Measurements from ENCODE around the gene BIRC5.
A peak's percentile ranks its signal among the peaks of the same experiment; 100 is the strongest.
"Not testable (repeated sequence)": the region's sequence is repeated elsewhere in the genome, so short reads cannot be mapped to it uniquely, and the experiment has no call there.

Gene BIRC5

DNA sequence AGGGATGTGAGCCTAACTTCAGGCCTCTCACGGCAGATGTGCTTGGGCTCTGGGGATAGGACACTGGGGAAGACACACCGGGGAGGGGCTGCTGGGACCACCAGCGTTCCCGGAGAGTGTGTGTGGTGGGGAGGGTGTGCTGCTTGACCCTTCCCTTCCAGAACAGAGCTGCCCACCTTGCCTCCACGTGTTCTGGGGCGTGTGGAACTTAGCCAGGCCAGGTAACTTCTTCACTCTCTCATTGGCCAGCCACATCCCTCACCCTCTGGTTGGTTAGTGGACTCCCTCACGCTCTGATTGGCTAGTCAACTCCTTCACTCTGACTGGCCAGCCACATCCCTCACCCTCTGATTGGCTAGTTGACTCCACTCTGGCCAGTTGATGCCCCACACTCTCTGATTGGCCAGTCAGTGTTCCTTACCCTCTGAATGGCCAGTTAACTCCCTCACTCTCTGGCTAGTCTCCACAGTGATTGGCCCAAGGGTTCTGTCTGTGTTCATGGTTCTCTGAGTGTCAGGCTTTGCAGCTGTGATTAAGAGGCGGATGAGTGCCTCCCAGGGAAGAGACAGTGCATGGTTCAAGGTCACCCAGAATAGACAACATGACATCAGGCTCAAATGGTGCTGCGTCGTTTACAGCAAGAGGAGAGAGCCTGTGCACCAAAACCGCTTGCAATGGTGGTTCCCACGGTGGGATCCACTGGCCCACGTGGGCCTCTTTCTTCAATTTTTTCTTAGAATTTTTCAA, 27.4 kb downstream of the BIRC5 start:
- peak; percentile 10 for DNase-seq

DNA sequence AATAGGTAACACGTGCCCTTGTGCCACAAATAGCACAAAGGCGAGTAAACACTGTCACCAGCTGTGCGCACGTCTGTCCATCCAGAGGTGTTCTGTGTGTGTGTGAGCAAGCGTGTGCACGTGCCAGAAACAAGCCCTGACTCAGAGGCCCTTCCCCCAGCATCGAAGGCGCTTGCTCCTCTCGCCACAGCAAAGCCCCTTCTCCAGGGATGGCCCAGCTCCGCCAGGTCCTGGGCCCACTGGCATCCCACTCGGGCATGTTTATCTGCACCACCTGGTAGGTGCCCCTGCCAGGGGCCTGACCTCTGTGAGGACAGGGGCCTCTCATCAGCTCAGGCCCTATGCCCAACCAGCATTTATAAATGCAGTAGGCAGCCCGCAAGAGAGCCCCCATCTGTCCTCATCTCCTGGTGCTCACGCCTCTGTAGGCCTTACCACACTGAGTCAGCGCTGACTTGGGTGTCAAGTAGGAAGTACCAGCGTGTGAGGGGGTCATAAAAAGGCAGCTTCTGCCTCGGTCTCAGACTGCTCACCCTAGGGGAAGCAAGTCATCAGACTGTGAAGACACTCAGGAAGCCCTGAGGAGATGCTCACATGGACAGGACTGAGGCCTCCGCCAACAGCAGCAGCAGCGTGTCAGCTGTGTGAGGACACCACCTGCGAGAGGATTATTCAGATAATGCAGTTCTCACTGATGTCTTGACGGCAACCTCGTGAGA, 28.1 kb downstream of the BIRC5 start:
- no peak for DNase-seq

DNA sequence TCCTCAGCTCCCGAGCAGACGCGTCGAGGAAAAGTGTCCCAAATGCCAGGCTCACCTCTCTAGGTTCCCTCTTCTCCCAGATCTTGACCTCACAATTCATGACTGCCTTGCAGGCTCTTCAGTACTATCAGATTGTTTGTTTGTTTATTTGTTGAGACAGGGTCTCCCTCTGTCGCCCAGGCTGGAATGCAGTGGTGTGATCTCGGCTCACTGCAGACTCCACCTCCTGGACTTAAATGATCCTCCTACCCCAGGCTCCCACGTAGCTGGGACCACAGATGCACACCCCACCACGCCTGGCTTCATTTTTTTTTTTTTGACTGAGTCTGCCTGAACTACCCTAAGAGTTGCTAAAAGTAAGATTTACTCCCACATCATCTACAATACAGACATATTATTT, 33.3 kb downstream of the BIRC5 start:
- DNase-seq, result no peak

- DNase-seq, result no peak
Measured at GRCh38 chr17:78248051-78248914, 34.2 kb downstream of the BIRC5 start.

GRCh38 chr17:78249074-78249817, 35.2 kb downstream of the BIRC5 start:
- DNase-seq, result no peak

DNA sequence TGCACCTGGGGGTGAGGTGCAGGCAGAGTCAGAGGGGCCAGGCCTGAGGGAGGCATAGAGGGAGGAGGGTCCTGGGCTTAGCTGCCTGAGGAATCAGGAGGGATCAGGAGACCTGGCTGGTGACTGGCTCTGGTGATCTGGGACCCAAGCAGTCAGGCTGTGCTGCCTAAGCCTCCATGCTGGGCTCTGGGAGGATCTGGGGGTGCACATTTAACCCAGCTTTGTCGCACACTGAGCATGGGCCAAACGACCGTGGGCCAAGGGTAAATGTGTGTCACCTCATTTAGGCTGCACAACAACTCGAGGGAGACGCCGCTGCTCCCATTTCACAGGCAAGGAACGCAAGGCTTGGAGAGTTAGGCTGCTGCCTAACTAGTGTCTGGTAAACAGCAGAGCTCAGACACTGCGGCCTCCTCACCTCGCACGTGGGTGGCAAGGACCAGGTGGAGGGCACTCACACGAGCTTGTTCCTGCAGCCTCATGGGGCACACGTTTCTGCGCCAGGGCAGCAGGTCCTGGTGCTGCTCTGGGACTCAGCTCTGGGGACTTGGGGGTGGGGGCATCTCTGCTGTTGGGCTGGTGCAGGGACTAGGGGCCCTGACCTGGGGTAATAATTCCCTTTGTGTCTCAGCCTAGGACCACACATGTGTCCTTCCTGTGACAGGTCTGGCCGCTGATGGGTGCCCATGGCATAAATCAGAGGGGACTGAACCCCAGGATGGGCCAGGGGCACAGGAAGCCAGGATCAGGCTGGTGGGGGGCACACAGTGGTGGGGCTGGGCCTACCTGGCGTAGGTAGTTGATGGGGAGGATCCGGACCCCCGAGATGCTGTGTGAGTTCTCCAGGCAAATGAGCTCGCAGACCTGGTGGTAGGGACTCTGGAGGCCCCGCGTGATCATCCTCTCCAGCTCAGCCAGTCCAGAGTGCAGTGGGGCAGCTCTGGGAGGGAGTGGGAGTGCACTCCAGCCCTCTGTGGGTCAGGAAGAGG, 36.1 kb downstream of the BIRC5 start:
- DNase-seq, result no peak

DNA sequence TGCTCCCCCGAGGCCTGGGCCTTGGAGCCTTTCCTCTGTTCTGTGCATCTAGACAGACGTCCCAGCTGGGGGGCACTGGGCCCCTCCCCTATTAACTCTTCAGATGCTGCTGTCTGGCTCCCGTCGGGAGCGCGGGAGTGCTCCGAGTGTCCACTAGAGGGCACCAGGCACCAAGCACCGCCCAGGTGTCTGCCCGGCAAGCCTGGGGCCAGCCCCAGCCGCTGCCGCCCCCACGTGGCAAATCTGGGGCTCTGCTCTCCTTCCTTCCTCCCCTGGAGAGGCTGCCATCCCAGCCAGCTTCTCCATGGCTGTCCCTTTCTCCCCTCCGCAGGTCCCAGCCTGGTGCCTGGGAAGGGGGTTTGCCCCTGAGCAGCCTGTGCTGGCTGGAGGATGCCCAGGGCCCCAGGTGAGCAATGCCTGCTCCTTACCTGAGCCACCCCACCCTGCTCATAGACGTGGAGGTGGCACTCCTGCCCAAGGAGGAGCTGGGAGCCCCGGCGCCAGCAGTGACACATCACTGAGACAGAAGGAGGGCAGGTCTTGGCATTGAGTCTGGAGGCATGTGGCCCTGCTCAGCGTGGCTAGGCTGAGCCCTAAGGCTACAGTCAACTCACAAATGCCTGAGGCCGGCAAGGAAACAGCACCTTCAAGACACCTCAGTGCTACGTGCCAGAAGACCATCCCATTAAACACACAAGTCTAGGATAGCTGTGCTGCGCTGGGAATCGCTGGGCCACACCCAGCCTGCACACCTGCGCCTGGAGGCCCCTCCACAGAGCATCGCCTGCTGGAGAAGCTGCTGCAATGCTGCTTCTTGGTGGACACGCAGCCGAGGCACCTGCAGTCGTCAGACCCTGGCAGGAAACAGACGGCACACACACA, 37.1 kb downstream of the BIRC5 start:
- peak; percentile 88 for DNase-seq

GRCh38 chr17:78251773-78252103, 37.7 kb downstream of the BIRC5 start:
- no peak for DNase-seq

GRCh38 chr17:78252111-78252634, 38.1 kb downstream of the BIRC5 start:
- no peak for DNase-seq

- DNase-seq, result peak; percentile 45
Measured at GRCh38 chr17:78252701-78253635, 38.9 kb downstream of the BIRC5 start.

DNA sequence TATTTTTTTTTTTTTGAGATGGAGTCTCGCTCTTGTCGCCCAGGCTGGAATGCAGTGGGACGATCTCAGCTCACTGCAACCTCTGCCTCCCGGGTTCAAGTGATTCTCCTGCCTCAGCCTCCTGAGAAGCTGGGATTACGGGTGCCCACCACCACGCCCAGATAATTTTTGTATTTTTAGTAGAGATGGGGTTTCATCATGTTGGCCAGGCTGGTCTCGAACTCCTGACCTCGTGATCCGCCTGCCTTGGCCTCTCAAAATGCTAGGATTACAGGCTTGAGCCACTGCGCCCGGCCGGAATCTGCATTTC, 39.5 kb downstream of the BIRC5 start:
- not testable (repeated sequence) for DNase-seq

DNA sequence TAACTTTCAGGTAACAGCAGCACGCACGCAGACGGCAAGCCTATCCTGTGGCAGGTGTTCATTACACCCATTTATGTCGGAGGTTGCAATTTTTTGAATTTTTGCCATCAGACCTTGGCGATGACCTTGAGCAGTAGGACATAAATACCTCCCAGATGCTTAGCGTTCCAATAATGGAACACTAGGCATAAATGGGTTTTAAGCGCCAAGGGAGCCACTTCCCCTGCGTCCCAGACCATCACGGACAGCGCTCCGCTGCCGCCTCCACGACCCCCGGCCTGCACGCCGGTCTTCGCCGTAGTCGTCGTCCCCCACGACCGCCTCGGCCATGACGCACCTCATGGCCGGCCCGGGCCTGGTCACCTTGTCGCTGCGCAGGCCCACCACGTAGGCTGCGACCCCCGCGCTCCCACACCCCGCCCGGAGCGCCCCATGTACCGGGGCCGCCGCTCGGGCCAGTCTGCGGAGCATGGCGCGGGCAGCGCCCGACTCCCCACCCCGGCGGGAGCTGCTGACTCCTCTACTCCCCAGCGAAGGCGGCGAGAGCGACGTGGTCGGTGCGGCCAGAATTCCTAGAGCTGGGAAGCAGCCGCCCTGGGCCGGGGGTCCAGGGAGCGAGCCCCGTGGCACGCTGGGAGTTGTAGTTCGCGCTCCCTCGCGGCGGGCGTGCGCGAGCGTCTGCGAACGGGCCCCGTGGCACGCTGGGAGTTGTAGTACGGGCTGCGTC, 40.1 kb downstream of the BIRC5 start:
- peak; percentile 62 for DNase-seq

DNA sequence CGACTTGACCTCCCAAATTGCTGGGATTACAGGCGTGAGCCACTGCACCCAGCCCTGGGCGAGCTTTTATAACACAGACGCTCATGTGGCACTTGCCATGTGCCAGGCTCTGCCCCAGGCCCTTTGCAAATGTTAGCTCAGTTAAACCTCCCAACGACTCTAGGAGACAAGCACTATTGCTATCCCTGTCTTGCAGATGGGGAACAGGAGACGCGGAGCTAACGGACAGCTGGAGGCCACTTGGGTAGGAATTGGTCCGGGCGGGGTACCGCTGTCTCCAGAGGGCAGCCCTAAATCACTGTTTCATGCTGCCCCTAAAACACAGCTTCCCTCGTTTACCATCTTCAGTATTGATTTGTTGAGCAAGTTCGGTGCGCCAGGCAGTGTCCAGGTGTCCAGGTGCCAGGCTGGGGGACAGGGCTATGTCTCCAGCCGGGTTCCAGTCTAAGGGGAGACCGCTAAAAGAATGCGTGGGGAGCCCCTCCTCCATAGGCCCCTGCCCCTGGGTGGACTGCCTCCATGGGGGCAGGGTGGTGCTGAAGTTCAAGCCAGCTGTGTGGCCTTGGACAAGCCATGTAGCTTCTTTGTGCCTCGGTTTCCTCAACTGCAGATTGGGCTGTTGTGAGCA, 41.1 kb downstream of the BIRC5 start:
- DNase-seq, result no peak

DNA sequence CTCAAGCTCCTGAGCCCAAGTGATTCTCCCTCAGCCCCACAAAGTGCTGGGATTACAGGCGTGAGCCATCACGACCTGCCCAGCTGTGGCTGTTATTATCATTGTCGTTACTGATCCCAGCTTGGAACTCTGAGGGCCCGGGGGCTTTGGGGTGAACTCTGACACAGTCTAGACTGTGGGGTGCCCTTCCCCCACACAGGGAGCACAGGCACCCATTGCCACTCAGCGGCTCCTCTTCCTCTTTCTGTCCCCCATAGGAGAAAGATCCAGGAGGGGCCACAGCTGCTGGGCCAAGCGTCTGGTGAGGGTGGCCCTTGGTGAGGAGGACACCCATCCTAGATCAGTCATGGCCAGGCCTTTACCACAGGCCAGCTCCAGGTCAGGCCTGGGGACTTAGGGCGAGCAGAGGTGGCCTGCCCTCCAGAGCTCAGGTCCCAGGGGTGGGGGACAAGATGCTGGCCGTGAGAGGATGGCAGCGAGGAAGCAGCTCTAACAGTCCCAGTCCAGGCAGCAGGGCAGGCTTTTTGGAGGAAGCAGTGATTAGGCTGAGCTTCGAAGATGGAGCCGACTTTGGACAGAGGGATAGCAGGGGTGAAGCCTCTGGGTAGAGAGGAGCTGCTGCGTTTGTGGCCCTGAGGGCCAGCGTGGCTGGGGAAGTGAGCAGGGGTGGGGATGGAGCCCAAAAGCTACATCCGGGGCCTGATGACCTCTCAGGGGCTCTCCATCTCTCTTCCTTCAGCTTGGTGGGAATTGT, 42.1 kb downstream of the BIRC5 start:
- no peak for DNase-seq

- DNase-seq, result no peak
Measured at GRCh38 chr17:78256707-78257591, 42.9 kb downstream of the BIRC5 start.

GRCh38 chr17:78257810-78258322, 43.8 kb downstream of the BIRC5 start:
- no peak for DNase-seq
